ENCODE results near the gene MRPL46. TPM values are rescaled to one million over a fixed set of nuclear protein-coding genes. Genes with fewer than 3 reads are reported as not detected.

Gene MRPL46
- total RNA-seq, 1 donor from 2014 or later: 25.9 TPM

- peaks cover 52% of the 10 kb centered on the region for H3K27me3 Mint-ChIP-seq (ENCODE audit: low read depth)
- no peak overlapping the region for H3K27ac Mint-ChIP-seq (ENCODE audit: unreplicated experiment)
- peaks cover 5% of the 10 kb centered on the region for H3K9me3 Mint-ChIP-seq
- no peaks in the 10 kb centered on the region for H3K4me1 Mint-ChIP-seq
- H3K36me3 Mint-ChIP-seq (ENCODE audit: low read depth): no peaks in the 10 kb centered on the region
- no peak overlapping the region for H3K4me3 Mint-ChIP-seq
- no peak for TF ChIP-seq CTCF (conservative IDR thresholded peaks at IDR 0.05)
- no peak for DNase-seq (ENCODE audit: low read depth, low spot score)
These were observed 47.4 kb downstream of the MRPL46 start for GRCh38 chr15:88419830-88420229.

Other genes starting within 250 kb of the MRPL46 start
- gene NTRK3, start 210.6 kb downstream of the MRPL46 start, total RNA-seq: 1.1 and 2.3 TPM in 2 replicates
- 56.1 and 56.3 TPM in 2 replicates for gene MRPS11, start 320 bp upstream of the MRPL46 start, total RNA-seq
- gene DET1, start 79.3 kb upstream of the MRPL46 start, total RNA-seq: 14.0 and 16.1 TPM in 2 replicates
- gene AEN, start 154.0 kb upstream of the MRPL46 start, total RNA-seq: 45.7 and 47.9 TPM in 2 replicates
- gene ISG20, start 171.6 kb upstream of the MRPL46 start, total RNA-seq: 1.1 and 1.5 TPM in 2 replicates

Data from neural crest cell (in vitro differentiated cells).